Duodenal mucosa (tissue), 2 donors: ENCODE data around the gene ETNK1.
"Not testable (repeated sequence)": the region's sequence is repeated elsewhere in the genome, so short reads cannot be mapped to it uniquely, and the experiment has no call there.

ENCODE experiments used
- H3K27ac ChIP-seq: one replicate; pipeline ENCODE4 v1.7.0; 2013; ENCODE audit warnings: low read depth, low read length
- H3K27me3 ChIP-seq, 2 donors: one replicate each; pipeline ENCODE4 v1.7.0; 2013; ENCODE audit warnings: low read length in 2 of 2, control low read depth in 1 of 2; ENCODE audit not compliant: insufficient read depth in 2 of 2, control insufficient read depth in 1 of 2
- H3K36me3 ChIP-seq, 2 donors: one replicate each; pipeline ENCODE4 v1.7.0; 2013; ENCODE audit warnings: low read length in 2 of 2, control low read depth in 1 of 2; ENCODE audit not compliant: insufficient read depth in 2 of 2, control insufficient read depth in 1 of 2
- H3K4me1 ChIP-seq, 2 donors: one replicate each; pipeline ENCODE4 v1.7.0; 2013; ENCODE audit warnings: low read length in 2 of 2, control low read depth in 1 of 2; ENCODE audit not compliant: insufficient read depth in 2 of 2, control insufficient read depth in 1 of 2
- H3K4me3 ChIP-seq, 2 donors: one replicate each; pipeline ENCODE4 v1.7.0; 2013; ENCODE audit warnings: low read length in 2 of 2, low read depth in 1 of 2
- H3K9ac ChIP-seq, 2 donors: one replicate each; pipeline ENCODE4 v1.7.0; 2013; ENCODE audit warnings: low read length in 2 of 2, low read depth in 1 of 2
- H3K9me3 ChIP-seq, 2 donors: one replicate each; pipeline ENCODE4 v1.7.0; 2013; ENCODE audit warnings: low read length in 2 of 2, control low read depth in 1 of 2; ENCODE audit not compliant: control insufficient read depth in 1 of 2

ETNK1 gene

GRCh38 chr12:22600181-22600580, 24.8 kb upstream of the ETNK1 start:
- H3K27me3 ChIP-seq = no peaks in the 10 kb centered on the region
- no peaks in the 10 kb centered on the region for H3K9me3 ChIP-seq
- H3K4me3 ChIP-seq = no peak overlapping the region
- H3K4me1 ChIP-seq = peaks cover 0 to 5% of the 10 kb centered on the region in 2 donors
- no peak overlapping the region for H3K27ac ChIP-seq
- H3K36me3 ChIP-seq = no peaks in the 10 kb centered on the region
- no peak overlapping the region for H3K9ac ChIP-seq

GRCh38 chr12:22609501-22609900, 15.5 kb upstream of the ETNK1 start:
- Histone ChIP-seq H3K27me3 (no peaks in the 10 kb centered on the region), H3K36me3 (no peaks in the 10 kb centered on the region), H3K9me3 (peaks cover 3 to 4% of the 10 kb centered on the region in 2 donors), H3K27ac (no peak overlapping the region), H3K4me1 (no peaks in the 10 kb centered on the region), H3K4me3 (no peak overlapping the region), H3K9ac (no peak overlapping the region)

GRCh38 chr12:22610131-22610530, 14.8 kb upstream of the ETNK1 start:
- Histone ChIP-seq H3K36me3 (no peaks in the 10 kb centered on the region), H3K27me3 (no peaks in the 10 kb centered on the region), H3K4me3 (no peak overlapping the region), H3K4me1 (no peaks in the 10 kb centered on the region), H3K9me3 (peaks cover 3 to 4% of the 10 kb centered on the region in 2 donors), H3K27ac (no peak overlapping the region), H3K9ac (no peak overlapping the region)

DNA sequence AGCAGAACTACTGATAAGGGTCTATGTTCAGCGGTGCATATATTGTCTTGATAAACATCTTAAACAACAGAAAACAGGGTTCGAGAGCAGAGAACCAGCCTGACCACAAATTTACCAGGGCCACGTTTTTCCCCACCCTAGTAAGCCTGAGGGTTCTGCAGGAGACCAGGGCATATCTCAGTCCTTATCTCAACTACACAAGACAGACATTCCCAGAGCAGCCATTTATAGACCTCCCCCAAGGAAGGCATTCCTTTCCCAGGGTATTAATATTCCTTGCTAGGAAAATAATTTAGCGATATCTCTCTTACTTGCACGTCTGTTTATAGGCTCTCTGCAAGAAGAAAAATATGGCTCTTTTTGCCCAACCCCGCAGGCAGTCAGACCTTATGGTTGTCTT, 12.1 kb upstream of the ETNK1 start:
- not testable (repeated sequence) for H3K4me1 ChIP-seq, H3K9me3 ChIP-seq

GRCh38 chr12:22615963-22616501, 8.9 kb upstream of the ETNK1 start:
- no peak overlapping the region for H3K27ac ChIP-seq
- H3K4me3 ChIP-seq = no peak overlapping the region
- no peak overlapping the region for H3K9ac ChIP-seq
- H3K27me3 ChIP-seq = no peaks in the 10 kb centered on the region
- H3K36me3 ChIP-seq = no peaks in the 10 kb centered on the region
- H3K4me1 ChIP-seq = no peaks in the 10 kb centered on the region
- H3K9me3 ChIP-seq = peaks cover 4 to 7% of the 10 kb centered on the region in 2 donors

More for the DNA sequence above, 12.1 kb upstream of the ETNK1 start:
- H3K27ac ChIP-seq, H3K36me3 ChIP-seq, H3K9ac ChIP-seq, H3K27me3 ChIP-seq, H3K4me3 ChIP-seq: not testable (repeated sequence)

- Histone ChIP-seq H3K9ac (no peak overlapping the region), H3K9me3 (peaks cover 4 to 7% of the 10 kb centered on the region in 2 donors), H3K4me3 (no peak overlapping the region), H3K4me1 (no peaks in the 10 kb centered on the region), H3K27me3 (no peaks in the 10 kb centered on the region), H3K36me3 (no peaks in the 10 kb centered on the region), H3K27ac (no peak overlapping the region)
These were observed 7.3 kb upstream of the ETNK1 start for GRCh38 chr12:22617630-22618029.

- peaks cover 15 to 19% of the 10 kb centered on the region in 2 donors for H3K4me1 ChIP-seq
- H3K27me3 ChIP-seq = no peaks in the 10 kb centered on the region
- H3K4me3 ChIP-seq = peak overlapping the region; percentile 96 to 98
- no peaks in the 10 kb centered on the region for H3K36me3 ChIP-seq
- peak overlapping the region; percentile 94 for H3K27ac ChIP-seq
- peak overlapping the region; percentile 100 for H3K9ac ChIP-seq
- no peaks in the 10 kb centered on the region for H3K9me3 ChIP-seq
These were observed 462 bp upstream of the ETNK1 start for GRCh38 chr12:22624548-22624869.

GRCh38 chr12:22625762-22626294, 857 bp downstream of the ETNK1 start:
- H3K27ac ChIP-seq = peak overlapping the region; percentile 94
- peak overlapping the region; percentile 96 to 98 for H3K4me3 ChIP-seq
- H3K9me3 ChIP-seq = no peaks in the 10 kb centered on the region
- H3K4me1 ChIP-seq = peaks cover 15 to 24% of the 10 kb centered on the region in 2 donors
- H3K36me3 ChIP-seq = no peaks in the 10 kb centered on the region
- H3K27me3 ChIP-seq = no peaks in the 10 kb centered on the region
- peak overlapping the region; percentile 100 for H3K9ac ChIP-seq

DNA sequence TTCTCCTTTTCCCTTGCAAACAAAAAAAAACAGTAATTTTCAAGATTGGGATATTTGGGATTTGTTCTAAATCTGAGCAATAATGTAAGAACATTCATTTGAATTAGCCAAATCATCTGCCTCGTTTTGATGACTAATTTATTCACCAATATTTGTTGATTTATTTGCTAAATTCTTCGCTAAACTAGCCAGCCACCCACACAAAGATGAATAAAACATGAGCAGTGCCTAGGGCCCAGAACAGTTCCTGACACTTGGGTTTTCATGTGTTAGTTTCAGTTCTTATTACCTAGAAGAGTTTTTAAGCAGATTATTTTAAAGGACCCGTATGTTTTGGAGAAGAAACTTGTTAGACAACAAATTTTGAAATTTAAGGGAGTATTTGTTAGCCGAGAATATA, 1.4 kb downstream of the ETNK1 start:
- no peaks in the 10 kb centered on the region for H3K27me3 ChIP-seq
- H3K36me3 ChIP-seq = no peaks in the 10 kb centered on the region
- H3K27ac ChIP-seq = peak overlapping the region; percentile 94
- H3K4me1 ChIP-seq = peaks cover 15 to 24% of the 10 kb centered on the region in 2 donors
- H3K9me3 ChIP-seq = no peaks in the 10 kb centered on the region
- H3K9ac ChIP-seq = peak overlapping the region; percentile 100
- H3K4me3 ChIP-seq = peak overlapping the region; percentile 96 to 98

- H3K27ac ChIP-seq = peak overlapping the region; percentile 17
- no peaks in the 10 kb centered on the region for H3K36me3 ChIP-seq
- peak overlapping the region; percentile 62 to 100 for H3K9ac ChIP-seq
- no peaks in the 10 kb centered on the region for H3K27me3 ChIP-seq
- H3K4me3 ChIP-seq = peak overlapping the region; percentile 67 to 98
- H3K9me3 ChIP-seq = no peaks in the 10 kb centered on the region
- H3K4me1 ChIP-seq = peaks cover 15 to 24% of the 10 kb centered on the region in 2 donors
These were observed 2.4 kb downstream of the ETNK1 start for GRCh38 chr12:22627371-22627770.
